Vagina (tissue), 2 donors: Measurements from ENCODE around the gene C22orf39.

Experiments used
- POLR2A ChIP-seq, 2 donors: fragments of 450-650 bp; IDR thresholded peaks; one replicate each; pipeline ENCODE4 v1.6.1; 2017; ENCODE audit warnings: antibody characterized with exemption in 2 of 2, mild to moderate bottlenecking in 2 of 2, moderate library complexity in 2 of 2
- POLR2AphosphoS5 ChIP-seq, 2 donors: sonication (generic); formaldehyde crosslinking; IDR thresholded peaks; one replicate each; pipeline ENCODE4 v1.9.0; 2017; ENCODE audit warnings: antibody characterized with exemption in 2 of 2, mild to moderate bottlenecking in 2 of 2, low read depth in 1 of 2; ENCODE audit not compliant: insufficient read depth in 1 of 2
- TF ChIP-seq, protein P1 (sequence below), 3 experiments: fragments of 450-650 bp in 2 of 3; fragments of 200-600 bp in 1 of 3; sonication (generic) in 1 of 3; IDR thresholded peaks; one replicate each; pipeline ENCODE4 v1.5.1; 2017 to 2019; ENCODE audit warnings: antibody characterized with exemption in 3 of 3, mild to moderate bottlenecking in 2 of 3, moderate library complexity in 2 of 3

DNA sequence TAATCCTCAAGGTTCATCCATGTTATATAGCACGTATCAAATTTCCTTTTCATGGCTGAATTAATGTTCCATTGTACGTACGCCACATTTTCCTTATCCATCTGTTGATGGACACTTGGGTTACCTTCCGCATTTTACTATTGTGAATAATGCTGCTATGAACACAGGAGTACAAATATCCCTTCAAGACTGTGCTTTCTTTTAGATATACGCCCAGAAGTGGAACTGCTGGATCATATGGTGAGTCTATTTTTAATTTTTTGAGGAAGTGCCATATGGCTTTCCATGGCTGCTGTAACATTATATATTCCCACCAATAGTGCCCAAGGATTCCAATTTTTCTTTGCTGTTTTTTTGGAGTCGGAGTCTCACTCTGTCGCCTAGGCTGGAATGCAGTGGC is 9.2 kb downstream of the C22orf39 start:
- TF ChIP-seq, protein P1, sequence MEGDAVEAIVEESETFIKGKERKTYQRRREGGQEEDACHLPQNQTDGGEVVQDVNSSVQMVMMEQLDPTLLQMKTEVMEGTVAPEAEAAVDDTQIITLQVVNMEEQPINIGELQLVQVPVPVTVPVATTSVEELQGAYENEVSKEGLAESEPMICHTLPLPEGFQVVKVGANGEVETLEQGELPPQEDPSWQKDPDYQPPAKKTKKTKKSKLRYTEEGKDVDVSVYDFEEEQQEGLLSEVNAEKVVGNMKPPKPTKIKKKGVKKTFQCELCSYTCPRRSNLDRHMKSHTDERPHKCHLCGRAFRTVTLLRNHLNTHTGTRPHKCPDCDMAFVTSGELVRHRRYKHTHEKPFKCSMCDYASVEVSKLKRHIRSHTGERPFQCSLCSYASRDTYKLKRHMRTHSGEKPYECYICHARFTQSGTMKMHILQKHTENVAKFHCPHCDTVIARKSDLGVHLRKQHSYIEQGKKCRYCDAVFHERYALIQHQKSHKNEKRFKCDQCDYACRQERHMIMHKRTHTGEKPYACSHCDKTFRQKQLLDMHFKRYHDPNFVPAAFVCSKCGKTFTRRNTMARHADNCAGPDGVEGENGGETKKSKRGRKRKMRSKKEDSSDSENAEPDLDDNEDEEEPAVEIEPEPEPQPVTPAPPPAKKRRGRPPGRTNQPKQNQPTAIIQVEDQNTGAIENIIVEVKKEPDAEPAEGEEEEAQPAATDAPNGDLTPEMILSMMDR (IDR thresholded peaks at IDR 0.05), result no peak
- no peak for TF ChIP-seq POLR2AphosphoS5 (IDR thresholded peaks at IDR 0.05; ENCODE audit: insufficient read depth in 1 of 2, low read depth in 1 of 2)
- TF ChIP-seq POLR2A (IDR thresholded peaks at IDR 0.05), result no peak
